M059J (cell line): ENCODE measurements around the gene INO80C. TPM values are rescaled to one million over a fixed set of nuclear protein-coding genes. Genes with fewer than 3 reads are reported as not detected.

Experiments used
- DNase-seq: peaks from one replicate; pipeline ENCODE4 v3.0.0-alpha.2; 2012; ENCODE audit warnings: low read depth
- total RNA-seq: library from RNA; depleted of rRNA; stranded (reverse); fragments of >200 nt; shearing (Covaris generic); gene quantifications from 2 replicates; pipeline ENCODE4 v1.2.3, GENCODE V29; 2014

The INO80C gene
- total RNA-seq, 1 experiment from 2014 or later = 6.5 TPM

DNA sequence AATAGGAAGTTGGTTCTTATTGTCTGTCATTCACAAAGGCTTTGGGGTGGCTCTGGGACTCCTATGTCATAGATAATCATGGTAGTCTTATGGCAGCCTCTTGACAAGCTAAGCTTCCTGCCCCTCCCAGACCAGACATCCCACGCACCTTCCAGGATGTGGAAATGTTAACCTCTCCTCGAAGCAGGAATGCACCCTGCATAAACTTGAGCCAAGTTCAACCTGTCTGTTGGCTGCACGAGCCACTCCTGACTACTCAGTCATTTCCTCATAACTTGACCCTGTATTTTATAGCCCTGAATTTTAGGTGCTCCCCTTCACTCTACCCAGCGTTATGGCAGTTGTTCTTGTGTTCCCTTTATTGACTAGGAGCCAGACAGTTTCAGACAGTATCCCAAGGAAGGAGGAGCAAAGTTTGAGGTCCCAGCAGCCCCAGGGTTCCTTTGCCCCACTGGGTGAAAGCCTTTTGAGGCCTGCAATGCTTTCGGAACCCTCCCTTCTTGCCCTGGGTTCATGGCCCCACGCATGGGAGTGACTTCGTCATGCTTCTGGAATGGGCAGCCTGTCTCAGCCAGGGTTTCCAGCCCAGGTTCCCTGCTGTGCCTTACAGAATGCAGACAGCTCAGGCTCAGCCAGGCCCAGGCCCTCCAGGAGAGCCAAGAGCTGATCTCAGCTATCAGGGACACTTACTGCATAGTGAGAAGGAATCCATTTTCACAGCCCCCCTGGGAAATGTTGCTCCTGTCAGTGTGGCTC lies 15.6 kb upstream of the INO80C start:
- peak; percentile 90 for DNase-seq

- DNase-seq = no peak
Measured at GRCh38 chr18:35512761-35513160, 15.0 kb upstream of the INO80C start.

- DNase-seq = no peak
Measured at GRCh38 chr18:35511833-35512232, 14.1 kb upstream of the INO80C start.

- DNase-seq = no peak
Measured at GRCh38 chr18:35511428-35511827, 13.7 kb upstream of the INO80C start.

DNA sequence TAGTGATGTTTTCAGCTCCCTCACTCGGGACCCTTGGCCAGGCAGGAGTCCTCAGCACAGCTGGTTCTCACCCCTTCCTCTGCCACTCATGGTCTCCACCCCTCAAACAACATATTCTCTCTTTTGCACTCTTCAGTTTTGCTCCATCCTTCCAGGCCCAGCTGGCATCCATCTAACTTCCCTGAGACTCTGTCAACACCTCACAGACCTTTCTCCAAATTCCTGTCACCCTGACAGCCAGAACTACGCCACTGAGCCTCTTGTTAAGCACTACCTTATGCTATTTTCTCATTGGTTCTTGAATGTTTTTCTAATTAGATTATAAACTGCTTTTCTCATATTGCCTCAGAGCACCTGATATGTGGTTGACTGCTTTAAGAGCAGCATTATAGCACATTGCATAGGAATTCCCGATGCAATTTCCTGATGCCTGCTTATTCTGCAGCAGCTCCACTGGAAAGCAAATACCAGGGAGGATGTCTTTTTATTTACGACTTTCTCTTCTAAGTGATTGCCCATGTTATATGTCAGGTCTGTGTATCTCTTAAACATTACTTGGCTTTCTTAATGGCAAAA lies 12.4 kb upstream of the INO80C start:
- no peak for DNase-seq

- DNase-seq = no peak
Measured at GRCh38 chr18:35508746-35509338, 11.1 kb upstream of the INO80C start.

DNA sequence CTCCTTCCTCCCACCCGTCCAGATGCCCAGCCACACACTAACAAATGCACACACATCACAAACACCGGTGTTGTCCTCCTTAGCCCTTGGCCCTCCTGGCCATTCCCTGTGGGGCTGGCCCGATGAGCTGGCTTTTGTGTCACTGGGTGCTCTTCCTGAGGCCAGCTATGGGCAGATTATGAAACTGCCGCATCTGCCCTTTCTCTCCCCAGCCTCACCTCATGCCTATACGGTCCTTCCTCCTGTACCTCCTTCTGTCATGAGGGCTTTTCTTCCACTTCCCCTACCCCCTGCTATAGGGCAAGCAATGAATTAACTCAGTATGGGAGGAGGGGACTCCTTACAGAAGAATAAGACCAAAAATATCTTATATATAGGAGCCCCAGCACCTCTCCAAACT lies 10.3 kb upstream of the INO80C start:
- no peak for DNase-seq

DNA sequence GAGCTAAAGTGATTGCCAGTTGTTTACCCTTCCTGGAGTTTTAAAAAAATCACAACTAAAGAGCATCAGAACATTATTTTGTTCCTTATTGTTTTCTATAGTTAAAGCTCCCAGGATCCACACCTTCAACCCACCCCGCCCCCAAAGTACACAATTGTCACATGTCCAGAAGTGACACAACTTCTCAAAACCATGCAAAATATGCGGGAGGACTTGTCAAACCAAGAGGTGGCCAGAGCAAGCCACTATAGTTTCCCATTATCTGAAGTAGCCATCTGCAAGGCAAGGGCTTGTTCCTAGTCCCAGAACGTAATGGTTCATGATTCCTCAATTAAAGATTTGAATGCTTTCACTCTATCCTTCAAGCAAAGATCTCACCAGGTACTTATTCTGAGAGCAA lies 9.9 kb upstream of the INO80C start:
- no peak for DNase-seq

GRCh38 chr18:35507192-35507591 lies 9.4 kb upstream of the INO80C start:
- DNase-seq = no peak

- no peak for DNase-seq
Measured at GRCh38 chr18:35506024-35506712, 8.4 kb upstream of the INO80C start.

- no peak for DNase-seq
Measured at GRCh38 chr18:35504996-35505395, 7.2 kb upstream of the INO80C start.

- no peak for DNase-seq
Measured at GRCh38 chr18:35502052-35502451, 4.3 kb upstream of the INO80C start.

DNA sequence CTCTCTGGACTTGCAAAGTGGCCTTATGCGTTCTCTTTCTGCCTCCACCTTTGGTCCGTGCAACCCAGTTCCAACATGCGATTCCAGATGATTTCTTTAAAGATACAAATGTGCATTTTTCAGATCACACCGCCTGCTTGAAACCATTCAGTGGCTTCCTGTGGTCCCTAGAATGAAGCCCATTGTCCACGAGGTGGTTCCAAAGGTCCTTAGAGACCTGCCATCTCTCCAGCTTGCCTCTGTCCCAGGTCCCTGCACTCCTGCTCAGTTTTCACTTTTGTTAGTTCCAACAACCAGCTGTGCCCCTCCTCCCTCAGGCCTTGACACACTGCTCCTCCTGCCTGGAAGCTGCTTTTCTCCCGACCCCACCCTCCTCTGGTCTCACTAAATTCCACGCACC lies 3.6 kb upstream of the INO80C start:
- DNase-seq = no peak

DNA sequence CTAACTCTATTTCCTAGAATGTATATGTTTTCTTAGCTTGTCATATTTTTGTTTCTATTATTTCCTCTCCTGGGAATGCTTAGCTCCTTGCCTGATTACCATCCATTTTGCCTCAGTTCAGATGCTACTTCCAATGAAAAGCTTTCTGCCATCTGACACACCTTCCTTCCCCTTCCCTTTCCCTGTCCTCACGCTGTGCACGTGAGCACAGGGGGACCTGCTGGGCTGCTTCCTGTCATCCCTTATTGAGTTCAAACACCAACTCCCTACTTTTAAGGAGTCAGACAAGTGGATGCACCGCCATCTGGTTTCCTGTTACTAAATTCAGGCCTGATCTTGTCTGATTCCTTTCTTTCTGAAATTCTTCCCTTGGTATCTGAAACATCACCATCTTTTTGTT lies 2.4 kb upstream of the INO80C start:
- DNase-seq = no peak

- DNase-seq = no peak
Measured at GRCh38 chr18:35497027-35497369, 762 bp downstream of the INO80C start.

GRCh38 chr18:35495536-35496314 lies 2.0 kb downstream of the INO80C start:
- no peak for DNase-seq

GRCh38 chr18:35494251-35495220 lies 3.2 kb downstream of the INO80C start:
- no peak for DNase-seq

DNA sequence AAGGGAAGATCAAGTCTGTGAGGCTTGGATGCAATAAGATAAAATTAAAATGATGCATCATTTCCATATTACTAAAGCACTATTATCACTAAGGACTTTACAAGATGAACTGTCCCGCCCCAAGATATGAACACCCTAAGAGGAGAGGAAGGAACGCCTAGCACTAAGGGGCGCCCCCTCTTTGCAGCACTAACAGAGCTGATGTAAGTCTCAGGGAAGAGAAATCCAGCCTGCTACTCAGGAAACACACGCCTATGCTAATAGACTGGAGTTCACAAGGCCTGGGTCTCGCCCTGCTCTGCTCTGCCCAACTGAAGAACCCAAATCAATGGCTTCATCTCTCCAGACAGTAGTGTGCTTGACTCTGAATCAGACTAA lies 6.1 kb downstream of the INO80C start:
- DNase-seq = no peak

DNA sequence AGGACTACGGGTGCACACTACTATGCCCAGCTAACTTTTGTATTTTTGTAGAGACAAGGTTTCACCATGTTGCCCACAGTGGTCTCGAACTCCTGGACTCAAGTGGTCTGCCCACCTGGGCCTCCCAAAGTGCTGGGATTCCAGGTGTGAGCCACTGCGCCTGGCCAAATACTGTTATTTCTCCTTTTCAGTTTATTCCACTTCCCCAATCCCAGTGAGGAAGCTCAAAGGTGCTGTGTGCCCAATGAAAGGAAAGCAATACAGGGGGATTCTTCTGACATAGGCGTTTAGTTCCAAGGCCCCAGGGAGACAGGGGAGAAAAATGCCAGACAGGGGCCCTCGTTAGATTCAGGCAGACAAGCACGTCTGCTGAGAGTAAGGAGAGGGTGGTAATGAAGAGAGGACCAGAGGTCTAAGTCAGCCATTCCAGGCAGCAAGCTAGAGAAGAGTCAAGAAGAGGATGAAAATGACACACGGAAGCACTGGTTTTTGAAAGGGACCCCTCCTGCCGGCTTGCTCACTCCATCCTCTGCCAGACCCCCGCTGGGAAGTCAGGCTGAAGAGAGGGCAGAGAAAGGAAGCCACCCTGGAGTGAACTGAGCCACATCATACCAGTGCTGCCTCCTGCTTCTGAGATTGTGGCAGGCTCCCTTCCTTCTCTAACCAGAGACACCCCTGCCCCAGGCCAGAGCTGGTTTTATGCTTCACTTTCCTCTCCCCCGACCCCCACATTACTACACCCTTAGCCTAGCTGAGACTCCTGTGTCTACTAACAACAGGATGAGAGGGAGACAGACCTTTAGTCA lies 6.7 kb downstream of the INO80C start:
- DNase-seq = no peak

GRCh38 chr18:35489913-35490490 lies 7.8 kb downstream of the INO80C start:
- no peak for DNase-seq
